Right lobe of liver (tissue), 4 donors: ENCODE measurements around the gene NODAL.

Experiments
- POLR2A ChIP-seq: fragments of 450-650 bp; IDR thresholded peaks from one replicate; pipeline ENCODE4 v1.6.1; 2017; ENCODE audit warnings: antibody characterized with exemption, mild to moderate bottlenecking
- TF ChIP-seq, protein P1 (sequence below), 4 donors: fragments of 200-600 bp in 3 of 4; fragments of 450-650 bp in 1 of 4; IDR thresholded peaks; one replicate each; pipeline versions ENCODE4 v1.5.1 to v1.8.0; 2016 to 2022; ENCODE audit warnings: antibody characterized with exemption in 4 of 4, mild to moderate bottlenecking in 2 of 4
- donor health status: DM: no; HTN: no; CAD: no.
- donor health status: DM: no; HTN: no; CAD: no.
- donor health status: DM: no; HTN: yes; CAD: no.

DNA sequence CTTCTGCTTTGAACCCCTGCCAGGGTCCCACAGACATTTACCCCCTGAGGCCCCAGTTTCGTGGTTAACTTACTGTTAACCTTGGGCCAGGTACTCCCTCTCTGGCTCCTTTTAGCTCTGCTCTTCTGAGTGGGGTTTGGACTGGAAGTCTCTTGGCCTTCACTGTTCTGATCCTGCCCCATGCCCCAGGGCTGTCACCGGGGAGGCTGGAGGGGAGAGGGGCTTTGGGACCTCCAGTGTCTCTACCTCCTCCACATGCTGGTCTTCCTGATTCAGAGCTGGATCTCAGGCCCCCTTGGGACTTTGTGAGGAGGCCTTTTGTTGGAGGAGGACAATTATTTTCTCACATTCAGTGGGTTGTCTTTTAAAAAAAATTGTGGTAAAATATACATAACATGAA is 24.4 kb upstream of the NODAL start:
- TF ChIP-seq, protein P1, sequence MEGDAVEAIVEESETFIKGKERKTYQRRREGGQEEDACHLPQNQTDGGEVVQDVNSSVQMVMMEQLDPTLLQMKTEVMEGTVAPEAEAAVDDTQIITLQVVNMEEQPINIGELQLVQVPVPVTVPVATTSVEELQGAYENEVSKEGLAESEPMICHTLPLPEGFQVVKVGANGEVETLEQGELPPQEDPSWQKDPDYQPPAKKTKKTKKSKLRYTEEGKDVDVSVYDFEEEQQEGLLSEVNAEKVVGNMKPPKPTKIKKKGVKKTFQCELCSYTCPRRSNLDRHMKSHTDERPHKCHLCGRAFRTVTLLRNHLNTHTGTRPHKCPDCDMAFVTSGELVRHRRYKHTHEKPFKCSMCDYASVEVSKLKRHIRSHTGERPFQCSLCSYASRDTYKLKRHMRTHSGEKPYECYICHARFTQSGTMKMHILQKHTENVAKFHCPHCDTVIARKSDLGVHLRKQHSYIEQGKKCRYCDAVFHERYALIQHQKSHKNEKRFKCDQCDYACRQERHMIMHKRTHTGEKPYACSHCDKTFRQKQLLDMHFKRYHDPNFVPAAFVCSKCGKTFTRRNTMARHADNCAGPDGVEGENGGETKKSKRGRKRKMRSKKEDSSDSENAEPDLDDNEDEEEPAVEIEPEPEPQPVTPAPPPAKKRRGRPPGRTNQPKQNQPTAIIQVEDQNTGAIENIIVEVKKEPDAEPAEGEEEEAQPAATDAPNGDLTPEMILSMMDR (IDR thresholded peaks at IDR 0.05): no peak
- no peak for TF ChIP-seq POLR2A
